ENCODE results near the gene CDRT15. TPM values are rescaled to one million over a fixed set of nuclear protein-coding genes. Genes with fewer than 3 reads are reported as not detected.

The CDRT15 gene
- total RNA-seq, 1 experiment from 2014 or later: not detected

DNA sequence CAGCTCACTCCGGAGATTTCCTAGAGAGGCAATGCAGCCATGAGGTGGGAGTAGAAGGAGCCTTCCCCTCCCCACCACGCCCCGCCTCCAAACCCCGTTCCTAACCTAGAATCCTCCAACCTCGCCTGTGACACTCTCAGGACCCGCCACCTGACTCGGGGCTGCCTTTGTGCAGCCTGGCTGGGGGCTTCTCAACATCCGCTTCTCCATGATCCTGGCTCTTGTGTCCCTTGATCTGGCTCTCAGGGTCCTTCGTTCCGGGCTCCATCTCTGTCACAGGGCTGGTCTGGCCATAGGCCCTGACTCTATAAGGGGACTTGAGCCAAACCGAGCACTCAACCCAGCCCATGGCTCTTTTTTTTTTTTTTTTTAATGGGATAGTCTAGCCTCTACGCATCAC is 24.3 kb downstream of the CDRT15 start (continued):
- TF ChIP-seq, protein P1, sequence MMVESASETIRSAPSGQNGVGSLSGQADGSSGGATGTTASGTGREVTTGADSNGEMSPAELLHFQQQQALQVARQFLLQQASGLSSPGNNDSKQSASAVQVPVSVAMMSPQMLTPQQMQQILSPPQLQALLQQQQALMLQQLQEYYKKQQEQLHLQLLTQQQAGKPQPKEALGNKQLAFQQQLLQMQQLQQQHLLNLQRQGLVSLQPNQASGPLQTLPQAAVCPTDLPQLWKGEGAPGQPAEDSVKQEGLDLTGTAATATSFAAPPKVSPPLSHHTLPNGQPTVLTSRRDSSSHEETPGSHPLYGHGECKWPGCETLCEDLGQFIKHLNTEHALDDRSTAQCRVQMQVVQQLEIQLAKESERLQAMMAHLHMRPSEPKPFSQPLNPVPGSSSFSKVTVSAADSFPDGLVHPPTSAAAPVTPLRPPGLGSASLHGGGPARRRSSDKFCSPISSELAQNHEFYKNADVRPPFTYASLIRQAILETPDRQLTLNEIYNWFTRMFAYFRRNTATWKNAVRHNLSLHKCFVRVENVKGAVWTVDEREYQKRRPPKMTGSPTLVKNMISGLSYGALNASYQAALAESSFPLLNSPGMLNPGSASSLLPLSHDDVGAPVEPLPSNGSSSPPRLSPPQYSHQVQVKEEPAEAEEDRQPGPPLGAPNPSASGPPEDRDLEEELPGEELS (CRISPR knock-in tag; IDR thresholded peaks at IDR 0.05): no peak
- TF ChIP-seq, protein P2, sequence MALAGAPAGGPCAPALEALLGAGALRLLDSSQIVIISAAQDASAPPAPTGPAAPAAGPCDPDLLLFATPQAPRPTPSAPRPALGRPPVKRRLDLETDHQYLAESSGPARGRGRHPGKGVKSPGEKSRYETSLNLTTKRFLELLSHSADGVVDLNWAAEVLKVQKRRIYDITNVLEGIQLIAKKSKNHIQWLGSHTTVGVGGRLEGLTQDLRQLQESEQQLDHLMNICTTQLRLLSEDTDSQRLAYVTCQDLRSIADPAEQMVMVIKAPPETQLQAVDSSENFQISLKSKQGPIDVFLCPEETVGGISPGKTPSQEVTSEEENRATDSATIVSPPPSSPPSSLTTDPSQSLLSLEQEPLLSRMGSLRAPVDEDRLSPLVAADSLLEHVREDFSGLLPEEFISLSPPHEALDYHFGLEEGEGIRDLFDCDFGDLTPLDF (CRISPR knock-in tag; IDR thresholded peaks at IDR 0.05): no peak
- TF ChIP-seq SMAD4 (CRISPR knock-in tag; IDR thresholded peaks at IDR 0.05) (no peak), ELF4 (CRISPR knock-in tag; IDR thresholded peaks at IDR 0.05; ENCODE audit: low read depth) (no peak), FOXP1 (CRISPR knock-in tag; IDR thresholded peaks at IDR 0.05; ENCODE audit: borderline replicate concordance) (no peak)
- TF ChIP-seq, protein P3, sequence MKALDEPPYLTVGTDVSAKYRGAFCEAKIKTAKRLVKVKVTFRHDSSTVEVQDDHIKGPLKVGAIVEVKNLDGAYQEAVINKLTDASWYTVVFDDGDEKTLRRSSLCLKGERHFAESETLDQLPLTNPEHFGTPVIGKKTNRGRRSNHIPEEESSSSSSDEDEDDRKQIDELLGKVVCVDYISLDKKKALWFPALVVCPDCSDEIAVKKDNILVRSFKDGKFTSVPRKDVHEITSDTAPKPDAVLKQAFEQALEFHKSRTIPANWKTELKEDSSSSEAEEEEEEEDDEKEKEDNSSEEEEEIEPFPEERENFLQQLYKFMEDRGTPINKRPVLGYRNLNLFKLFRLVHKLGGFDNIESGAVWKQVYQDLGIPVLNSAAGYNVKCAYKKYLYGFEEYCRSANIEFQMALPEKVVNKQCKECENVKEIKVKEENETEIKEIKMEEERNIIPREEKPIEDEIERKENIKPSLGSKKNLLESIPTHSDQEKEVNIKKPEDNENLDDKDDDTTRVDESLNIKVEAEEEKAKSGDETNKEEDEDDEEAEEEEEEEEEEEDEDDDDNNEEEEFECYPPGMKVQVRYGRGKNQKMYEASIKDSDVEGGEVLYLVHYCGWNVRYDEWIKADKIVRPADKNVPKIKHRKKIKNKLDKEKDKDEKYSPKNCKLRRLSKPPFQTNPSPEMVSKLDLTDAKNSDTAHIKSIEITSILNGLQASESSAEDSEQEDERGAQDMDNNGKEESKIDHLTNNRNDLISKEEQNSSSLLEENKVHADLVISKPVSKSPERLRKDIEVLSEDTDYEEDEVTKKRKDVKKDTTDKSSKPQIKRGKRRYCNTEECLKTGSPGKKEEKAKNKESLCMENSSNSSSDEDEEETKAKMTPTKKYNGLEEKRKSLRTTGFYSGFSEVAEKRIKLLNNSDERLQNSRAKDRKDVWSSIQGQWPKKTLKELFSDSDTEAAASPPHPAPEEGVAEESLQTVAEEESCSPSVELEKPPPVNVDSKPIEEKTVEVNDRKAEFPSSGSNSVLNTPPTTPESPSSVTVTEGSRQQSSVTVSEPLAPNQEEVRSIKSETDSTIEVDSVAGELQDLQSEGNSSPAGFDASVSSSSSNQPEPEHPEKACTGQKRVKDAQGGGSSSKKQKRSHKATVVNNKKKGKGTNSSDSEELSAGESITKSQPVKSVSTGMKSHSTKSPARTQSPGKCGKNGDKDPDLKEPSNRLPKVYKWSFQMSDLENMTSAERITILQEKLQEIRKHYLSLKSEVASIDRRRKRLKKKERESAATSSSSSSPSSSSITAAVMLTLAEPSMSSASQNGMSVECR (CRISPR knock-in tag; IDR thresholded peaks at IDR 0.05; ENCODE audit: borderline replicate concordance): no peak
- TF ChIP-seq, protein P4, sequence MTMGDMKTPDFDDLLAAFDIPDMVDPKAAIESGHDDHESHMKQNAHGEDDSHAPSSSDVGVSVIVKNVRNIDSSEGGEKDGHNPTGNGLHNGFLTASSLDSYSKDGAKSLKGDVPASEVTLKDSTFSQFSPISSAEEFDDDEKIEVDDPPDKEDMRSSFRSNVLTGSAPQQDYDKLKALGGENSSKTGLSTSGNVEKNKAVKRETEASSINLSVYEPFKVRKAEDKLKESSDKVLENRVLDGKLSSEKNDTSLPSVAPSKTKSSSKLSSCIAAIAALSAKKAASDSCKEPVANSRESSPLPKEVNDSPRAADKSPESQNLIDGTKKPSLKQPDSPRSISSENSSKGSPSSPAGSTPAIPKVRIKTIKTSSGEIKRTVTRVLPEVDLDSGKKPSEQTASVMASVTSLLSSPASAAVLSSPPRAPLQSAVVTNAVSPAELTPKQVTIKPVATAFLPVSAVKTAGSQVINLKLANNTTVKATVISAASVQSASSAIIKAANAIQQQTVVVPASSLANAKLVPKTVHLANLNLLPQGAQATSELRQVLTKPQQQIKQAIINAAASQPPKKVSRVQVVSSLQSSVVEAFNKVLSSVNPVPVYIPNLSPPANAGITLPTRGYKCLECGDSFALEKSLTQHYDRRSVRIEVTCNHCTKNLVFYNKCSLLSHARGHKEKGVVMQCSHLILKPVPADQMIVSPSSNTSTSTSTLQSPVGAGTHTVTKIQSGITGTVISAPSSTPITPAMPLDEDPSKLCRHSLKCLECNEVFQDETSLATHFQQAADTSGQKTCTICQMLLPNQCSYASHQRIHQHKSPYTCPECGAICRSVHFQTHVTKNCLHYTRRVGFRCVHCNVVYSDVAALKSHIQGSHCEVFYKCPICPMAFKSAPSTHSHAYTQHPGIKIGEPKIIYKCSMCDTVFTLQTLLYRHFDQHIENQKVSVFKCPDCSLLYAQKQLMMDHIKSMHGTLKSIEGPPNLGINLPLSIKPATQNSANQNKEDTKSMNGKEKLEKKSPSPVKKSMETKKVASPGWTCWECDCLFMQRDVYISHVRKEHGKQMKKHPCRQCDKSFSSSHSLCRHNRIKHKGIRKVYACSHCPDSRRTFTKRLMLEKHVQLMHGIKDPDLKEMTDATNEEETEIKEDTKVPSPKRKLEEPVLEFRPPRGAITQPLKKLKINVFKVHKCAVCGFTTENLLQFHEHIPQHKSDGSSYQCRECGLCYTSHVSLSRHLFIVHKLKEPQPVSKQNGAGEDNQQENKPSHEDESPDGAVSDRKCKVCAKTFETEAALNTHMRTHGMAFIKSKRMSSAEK (CRISPR knock-in tag; IDR thresholded peaks at IDR 0.05; ENCODE audit: borderline replicate concordance): no peak

DNA sequence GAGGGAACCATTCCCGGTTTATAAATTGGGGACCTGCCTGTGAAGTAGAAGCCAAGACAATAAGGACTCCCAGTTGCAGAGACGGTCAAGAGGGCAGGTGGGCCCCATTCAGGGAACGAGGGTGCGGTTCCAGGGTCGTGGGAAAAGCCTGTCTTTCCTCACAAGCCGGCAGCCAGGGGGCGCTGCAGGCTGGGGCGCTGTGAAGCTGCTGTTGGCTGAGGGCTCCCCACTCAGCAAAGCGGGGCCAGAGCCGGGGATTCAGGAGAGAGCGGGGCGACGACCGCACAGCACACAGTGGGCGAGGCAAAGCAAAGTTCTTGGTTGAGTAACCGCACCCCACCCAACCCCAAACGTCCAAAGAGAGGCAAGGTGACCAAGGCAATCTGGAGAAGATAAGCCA is 24.9 kb downstream of the CDRT15 start:
- H3K27ac Mint-ChIP-seq: no peak overlapping the region
- TF ChIP-seq, protein P5, sequence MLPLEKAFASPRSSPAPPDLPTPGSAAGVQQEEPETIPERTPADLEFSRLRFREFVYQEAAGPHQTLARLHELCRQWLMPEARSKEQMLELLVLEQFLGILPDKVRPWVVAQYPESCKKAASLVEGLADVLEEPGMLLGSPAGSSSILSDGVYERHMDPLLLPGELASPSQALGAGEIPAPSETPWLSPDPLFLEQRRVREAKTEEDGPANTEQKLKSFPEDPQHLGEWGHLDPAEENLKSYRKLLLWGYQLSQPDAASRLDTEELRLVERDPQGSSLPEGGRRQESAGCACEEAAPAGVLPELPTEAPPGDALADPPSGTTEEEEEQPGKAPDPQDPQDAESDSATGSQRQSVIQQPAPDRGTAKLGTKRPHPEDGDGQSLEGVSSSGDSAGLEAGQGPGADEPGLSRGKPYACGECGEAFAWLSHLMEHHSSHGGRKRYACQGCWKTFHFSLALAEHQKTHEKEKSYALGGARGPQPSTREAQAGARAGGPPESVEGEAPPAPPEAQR (CRISPR knock-in tag; IDR thresholded peaks at IDR 0.05): no peak
- TF ChIP-seq, protein P6, sequence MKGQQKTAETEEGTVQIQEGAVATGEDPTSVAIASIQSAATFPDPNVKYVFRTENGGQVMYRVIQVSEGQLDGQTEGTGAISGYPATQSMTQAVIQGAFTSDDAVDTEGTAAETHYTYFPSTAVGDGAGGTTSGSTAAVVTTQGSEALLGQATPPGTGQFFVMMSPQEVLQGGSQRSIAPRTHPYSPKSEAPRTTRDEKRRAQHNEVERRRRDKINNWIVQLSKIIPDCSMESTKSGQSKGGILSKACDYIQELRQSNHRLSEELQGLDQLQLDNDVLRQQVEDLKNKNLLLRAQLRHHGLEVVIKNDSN (CRISPR knock-in tag; IDR thresholded peaks at IDR 0.05): no peak
- TF ChIP-seq, protein P7, sequence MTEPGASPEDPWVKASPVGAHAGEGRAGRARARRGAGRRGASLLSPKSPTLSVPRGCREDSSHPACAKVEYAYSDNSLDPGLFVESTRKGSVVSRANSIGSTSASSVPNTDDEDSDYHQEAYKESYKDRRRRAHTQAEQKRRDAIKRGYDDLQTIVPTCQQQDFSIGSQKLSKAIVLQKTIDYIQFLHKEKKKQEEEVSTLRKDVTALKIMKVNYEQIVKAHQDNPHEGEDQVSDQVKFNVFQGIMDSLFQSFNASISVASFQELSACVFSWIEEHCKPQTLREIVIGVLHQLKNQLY (CRISPR knock-in tag; IDR thresholded peaks at IDR 0.05): no peak
- TF ChIP-seq ZNF317 (CRISPR knock-in tag; IDR thresholded peaks at IDR 0.05; ENCODE audit: borderline replicate concordance, low read depth) (no peak), ZNF263 (CRISPR knock-in tag; IDR thresholded peaks at IDR 0.05; ENCODE audit: low read depth) (no peak), ZNF219 (CRISPR knock-in tag; IDR thresholded peaks at IDR 0.05; ENCODE audit: borderline replicate concordance) (no peak), ZNF396 (CRISPR knock-in tag; IDR thresholded peaks at IDR 0.05; ENCODE audit: borderline replicate concordance) (no peak)
- TF ChIP-seq, protein P8, sequence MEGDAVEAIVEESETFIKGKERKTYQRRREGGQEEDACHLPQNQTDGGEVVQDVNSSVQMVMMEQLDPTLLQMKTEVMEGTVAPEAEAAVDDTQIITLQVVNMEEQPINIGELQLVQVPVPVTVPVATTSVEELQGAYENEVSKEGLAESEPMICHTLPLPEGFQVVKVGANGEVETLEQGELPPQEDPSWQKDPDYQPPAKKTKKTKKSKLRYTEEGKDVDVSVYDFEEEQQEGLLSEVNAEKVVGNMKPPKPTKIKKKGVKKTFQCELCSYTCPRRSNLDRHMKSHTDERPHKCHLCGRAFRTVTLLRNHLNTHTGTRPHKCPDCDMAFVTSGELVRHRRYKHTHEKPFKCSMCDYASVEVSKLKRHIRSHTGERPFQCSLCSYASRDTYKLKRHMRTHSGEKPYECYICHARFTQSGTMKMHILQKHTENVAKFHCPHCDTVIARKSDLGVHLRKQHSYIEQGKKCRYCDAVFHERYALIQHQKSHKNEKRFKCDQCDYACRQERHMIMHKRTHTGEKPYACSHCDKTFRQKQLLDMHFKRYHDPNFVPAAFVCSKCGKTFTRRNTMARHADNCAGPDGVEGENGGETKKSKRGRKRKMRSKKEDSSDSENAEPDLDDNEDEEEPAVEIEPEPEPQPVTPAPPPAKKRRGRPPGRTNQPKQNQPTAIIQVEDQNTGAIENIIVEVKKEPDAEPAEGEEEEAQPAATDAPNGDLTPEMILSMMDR (IDR thresholded peaks at IDR 0.05): peak; percentile 42; the same call in 1 of the 2 replicates
- peaks cover 23% of the 10 kb centered on the region for H3K9me3 Mint-ChIP-seq
- no peak overlapping the region for H3K4me3 Mint-ChIP-seq
- ChIA-PET CTCF (interaction anchor here (0.7 to 1.3 kb wide), 6 partner anchors 12 to 1092 kb away, joined by 3 to 6 read pairs (median 3); no protein-coding TSS in a partner anchor), POLR2A (no interaction called here)
- ATAC-seq (peak; percentile 78), DNase-seq (ENCODE audit: low spot score) (peak; percentile 63)
- H3K4me1 Mint-ChIP-seq: no peaks in the 10 kb centered on the region
- H3K36me3 Mint-ChIP-seq: peaks cover 40% of the 10 kb centered on the region
- H3K27me3 Mint-ChIP-seq (ENCODE audit: low read depth): no peaks in the 10 kb centered on the region

Data from WTC11 (cell line).